Measurements from ENCODE around the gene MDK.

The MDK gene, protein sequence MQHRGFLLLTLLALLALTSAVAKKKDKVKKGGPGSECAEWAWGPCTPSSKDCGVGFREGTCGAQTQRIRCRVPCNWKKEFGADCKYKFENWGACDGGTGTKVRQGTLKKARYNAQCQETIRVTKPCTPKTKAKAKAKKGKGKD

DNA sequence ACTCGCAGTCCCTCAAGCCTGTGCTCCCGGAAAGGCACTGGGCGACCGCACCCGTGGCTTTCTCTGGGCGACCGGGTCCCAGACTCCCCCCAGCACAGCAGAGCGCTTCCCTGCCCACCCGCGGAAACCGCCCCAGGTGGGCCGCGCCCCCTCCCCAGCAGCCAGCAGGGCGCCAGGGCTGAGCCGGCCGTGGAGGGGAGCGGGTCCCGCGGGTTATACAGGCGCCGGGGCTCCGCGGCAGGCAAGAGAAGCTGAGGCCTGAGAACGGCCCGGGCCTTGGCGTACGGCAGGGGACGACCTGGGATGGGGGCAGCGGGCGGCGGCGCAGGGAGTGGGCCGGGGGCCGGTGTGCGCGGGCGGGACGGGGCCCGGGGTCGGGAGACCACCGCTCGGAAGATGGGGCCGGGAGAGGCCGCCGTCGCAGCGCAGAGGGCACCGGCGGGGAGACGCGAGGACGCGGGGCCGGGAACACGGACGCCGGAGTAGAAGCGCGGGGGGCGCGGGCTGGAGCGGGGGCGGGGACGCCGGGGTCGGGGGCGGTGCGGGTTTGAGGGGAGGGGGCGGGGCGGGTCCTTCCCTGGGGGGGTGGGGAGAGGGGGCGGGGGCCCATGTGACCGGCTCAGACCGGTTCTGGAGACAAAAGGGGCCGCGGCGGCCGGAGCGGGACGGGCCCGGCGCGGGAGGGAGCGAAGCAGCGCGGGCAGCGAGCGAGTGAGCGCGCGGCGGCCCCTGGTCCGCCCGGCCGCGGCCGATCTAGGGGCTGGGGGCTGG is at the start of gene MDK:
TSS of gene MDK (plus strand) at position 622 of the 771 bp plus-strand sequence. CDS start 389 bp downstream, outside the sequence.
- DNase-seq (ENCODE audit: low spot score), result peak; percentile 52

DNA sequence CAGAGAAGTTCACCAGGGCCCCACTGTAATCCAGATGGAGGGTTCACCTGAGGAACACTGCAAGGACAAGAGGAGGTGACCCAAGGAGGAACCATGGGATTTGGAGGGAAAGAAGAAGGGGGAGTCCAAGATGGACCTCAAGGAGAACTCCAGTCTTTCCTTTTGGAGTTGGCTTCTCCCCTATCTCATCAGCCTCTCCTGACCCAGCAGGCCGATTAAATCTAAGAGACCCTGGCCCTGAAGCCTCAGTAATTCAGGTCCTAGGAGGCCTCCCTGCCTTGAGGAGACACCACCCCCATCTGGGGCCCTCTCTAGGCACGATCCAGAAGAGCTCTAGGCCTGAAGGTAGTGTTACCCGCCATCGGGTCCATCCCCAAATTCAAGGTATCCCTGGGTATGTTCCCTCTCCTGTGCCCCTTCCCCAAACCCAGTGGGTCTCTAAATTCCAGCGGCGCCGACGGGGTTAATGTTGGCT is 49.3 kb upstream of the MDK start:
- no peak for DNase-seq (ENCODE audit: low spot score)

DNA sequence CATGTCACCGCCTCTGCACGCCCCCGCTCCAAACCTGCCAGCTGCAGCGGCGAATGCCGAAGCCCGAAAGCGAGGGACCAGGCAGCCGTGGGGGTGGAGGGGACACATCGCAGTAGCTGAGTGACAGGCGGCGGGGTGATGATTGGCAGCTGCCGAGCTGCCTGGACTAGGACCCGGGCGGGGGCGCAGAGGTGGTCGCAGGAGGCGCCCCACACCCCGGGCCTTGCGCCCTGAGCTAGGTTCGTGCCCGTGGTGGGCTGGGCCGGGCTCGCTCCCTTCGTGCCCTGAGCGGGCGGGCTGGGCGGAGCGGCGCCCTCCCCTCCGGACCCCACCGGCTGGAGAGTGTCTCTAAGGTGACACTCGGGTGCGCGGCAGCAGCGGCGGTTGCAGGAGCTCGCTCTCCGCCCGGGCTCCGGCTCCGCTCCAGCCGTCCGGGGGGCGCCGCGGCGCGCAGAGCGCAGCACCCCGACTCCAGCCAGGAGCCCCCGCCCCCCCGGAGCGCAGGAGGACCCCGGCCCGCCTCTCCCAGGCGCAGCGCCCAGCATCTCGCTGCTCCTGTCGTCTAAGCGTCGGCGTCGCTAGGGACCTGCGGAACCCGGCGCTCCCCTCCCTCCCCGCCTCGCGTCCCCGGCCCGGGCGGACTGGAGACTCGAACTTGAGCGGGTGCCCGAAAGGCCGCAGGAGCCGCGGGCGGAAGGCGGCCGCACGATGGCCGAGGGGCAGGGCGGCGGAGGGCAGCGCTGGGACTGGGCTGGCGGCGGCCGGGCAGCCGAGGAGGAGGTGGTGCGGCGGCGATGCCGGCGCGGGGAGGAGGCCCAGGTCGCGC is 48.7 kb upstream of the MDK start:
- DNase-seq (ENCODE audit: low spot score), result peak; percentile 39

DNA sequence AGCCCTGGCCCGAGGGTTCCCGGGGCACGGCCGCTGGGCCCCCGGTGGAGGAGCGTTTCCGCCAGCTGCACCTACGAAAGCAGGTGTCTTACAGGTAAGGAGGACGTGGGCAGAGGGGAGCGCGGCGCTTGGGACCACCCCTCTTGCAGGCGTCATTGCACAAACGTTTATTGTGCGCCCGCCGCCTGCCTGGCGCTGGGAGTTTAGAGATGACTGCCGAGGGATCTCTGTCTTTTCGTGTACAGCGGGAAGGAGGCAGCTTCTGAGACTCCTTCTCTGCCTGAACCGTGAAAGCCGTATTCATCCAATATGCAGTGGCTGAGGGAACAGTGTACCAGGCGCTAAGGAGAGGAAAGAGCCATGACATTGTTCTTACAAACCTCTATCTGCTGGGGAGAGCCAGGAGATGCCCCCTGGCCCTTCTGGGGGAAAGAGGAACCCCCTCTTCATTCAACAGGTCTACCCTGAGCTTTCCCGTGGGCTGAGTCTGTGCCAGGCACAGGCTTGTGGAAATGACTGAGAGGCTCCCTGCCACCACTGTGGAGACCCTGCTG is 48.0 kb upstream of the MDK start:
- no peak for DNase-seq (ENCODE audit: low spot score)

DNA sequence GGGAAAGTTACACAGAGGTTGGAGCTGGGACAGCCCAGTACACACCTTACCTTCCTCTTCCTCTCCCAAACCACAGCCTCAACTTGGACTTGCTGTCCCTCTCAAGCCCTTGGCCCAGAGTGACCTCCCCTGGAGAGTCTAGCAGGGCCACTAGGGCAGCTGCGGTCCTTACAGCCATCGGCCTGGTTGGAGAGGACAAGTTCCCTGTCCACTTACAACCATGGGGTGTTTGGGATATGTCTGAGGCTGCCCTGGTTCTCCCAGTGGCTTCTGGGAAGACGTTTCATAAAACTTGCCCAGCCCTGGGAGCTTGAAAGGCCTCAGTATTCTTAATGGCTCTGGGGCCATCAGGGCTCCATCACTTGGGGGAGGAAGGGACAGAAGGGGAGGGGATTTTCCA is 47.3 kb upstream of the MDK start:
- no peak for DNase-seq (ENCODE audit: low spot score)

DNA sequence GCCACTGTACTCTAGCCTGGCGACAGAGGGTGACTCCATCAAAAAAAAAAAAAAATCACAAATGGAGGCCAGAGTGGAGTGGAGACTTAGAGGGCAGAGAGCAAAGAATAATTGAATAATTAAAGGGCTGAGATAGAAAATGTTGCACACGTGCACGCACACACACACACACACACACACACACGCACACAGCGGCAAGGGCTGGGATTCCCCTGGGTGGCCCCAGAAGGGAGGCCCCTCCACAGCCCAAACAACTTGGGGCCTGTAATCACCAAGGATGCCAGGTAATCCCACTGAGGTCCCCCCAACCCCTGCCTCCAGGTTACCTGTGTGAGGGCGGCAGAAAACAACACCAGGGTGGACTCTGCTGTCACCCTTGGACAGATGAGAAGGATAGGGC is 46.2 kb upstream of the MDK start:
- DNase-seq (ENCODE audit: low spot score), result no peak

DNA sequence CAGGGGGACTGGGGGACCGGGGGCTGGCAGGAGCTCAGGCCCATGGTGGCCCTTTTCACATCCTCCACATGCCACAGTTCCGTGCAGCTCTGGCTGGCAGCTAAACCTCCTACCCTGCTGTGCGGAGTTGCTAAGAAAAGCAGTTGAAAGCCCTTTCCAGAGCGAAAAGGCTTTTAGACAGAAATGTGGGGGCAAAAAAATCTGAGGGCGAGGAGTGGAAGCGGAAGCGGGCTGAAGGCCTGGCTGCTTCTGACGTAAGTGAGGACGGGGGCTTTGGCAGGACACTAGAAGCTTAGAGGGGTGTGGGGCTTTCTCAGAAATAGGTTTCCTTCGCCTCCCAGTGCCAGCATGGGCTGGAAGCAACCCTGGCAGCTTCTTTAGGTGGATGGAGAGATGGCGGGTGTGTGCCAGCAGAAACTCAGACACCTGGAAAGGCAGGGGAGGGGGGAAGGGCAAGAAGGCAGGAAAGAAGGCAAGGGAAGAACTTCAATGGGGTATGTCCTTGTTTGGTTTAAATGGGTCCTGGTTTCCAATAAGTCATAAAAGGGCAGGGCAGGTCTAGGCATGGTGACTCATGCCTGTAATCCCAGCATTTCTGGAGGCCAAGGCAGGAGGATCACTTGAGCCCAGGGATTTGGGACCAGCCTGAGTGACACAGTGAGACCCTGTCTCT is 45.4 kb upstream of the MDK start:
- no peak for DNase-seq (ENCODE audit: low spot score)

DNA sequence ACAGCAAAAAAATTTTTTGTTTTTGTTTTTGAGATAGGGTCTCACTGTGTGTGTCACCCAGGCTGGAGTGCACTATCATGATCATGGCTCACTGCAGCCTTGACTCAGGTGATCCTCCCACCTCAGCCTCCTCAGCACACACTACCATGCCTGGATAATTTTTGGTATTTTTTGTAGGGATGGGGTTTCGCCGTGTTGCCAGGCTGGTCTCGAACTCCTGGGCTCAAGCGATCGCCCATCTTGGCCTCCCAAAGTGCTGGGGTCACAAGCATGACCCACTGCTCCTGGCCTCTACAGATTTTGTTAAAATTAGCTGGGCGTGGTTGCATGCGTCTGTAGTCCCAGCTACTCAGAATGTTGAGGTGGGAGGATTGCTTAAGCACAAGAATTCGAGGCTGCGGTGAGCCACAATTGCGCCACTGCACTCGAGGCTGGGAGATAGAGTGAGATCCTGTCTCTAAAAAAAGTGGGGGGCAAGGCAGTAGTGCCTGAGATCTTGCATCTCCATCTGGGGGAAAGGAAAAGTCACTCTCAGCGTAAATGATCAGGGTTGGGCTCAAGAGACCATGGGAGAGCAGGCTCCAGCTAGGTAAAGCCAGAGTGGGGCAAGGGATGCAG is 44.8 kb upstream of the MDK start:
- DNase-seq (ENCODE audit: low spot score), result no peak

DNA sequence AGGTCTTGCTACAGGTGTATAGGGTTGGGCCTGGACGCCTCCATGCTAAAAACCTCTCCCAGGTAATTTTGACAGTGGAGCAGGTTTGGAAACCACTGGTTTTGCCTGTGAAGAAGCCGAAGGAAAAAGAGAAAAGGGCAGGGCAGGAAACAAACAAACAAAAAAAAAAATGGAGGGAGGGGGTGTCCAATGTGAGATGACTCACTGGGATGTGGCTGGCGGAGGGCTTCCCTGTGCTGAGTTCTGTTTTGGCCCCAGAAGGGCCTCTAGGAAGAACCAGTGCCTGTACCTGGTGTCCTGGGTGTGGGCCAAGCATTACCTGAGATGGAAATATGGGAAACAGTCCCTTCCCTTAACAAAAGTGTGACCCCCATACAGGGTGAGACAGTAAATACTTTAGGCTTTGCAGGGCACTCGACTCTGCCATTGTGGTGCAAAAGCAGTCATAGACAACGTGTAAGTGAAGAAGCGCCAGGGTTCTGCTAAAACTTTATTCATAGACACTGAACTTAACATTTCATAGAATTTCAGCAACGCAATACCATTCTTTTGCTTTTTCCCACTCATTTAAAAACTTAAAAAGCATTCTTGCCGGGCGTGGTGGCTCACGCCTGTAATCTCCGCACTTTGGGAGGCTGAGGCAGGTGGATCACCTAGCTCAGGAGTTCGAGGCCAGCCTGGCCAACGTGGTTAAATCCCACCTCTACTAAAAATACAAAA is 43.7 kb upstream of the MDK start:
- DNase-seq (ENCODE audit: low spot score), result no peak

DNA sequence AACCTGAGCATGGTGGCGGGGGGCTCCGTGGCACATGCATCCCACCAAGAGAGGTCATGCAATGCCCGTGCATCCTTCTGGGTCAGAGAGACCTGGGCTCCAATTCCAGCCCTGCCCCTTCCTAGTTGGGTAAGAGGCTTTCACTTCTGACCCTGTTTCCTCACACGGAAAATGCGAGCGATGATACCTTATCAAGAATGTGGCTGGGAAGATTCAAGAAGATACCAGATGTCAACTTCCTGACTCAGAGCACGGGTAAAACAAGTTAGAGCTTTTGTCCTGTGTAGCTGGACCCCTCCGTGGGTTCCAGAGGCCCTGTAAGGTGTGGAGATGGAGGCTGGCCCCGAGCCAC is 42.9 kb upstream of the MDK start:
- no peak for DNase-seq (ENCODE audit: low spot score)

DNA sequence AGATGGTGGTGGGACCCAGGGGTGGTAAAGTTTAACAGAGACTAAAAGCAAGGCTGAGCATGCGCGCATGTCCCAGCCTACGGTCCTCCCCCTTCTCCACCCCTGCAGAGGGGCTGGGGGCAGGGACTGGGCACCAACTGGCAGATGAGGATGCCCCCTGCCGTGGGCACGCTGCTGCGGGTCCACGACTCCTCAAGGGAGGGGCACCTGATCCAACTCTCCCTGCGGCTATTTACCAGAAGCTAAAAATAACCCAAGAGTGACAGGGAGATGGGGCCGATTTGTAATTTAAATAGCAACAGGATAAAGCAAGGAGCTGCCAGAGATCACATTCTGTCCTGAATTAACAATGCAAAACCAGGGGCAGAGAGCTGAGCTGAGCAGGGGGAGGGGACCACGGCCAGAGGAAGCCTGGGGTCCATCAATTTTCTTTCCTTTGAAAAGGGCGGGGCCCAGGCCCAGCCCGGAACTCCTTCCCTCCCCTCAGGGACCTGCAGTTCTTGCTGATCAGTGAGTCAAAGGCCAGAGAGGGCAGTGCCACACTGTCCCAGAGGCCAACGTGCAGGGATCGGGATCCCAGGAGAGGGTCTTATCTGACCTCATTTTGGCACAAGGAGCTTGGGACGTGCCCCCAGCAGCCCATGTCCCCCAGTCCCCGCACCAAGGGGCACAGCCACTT is 42.3 kb upstream of the MDK start:
- peak; percentile 58 for DNase-seq (ENCODE audit: low spot score)

DNA sequence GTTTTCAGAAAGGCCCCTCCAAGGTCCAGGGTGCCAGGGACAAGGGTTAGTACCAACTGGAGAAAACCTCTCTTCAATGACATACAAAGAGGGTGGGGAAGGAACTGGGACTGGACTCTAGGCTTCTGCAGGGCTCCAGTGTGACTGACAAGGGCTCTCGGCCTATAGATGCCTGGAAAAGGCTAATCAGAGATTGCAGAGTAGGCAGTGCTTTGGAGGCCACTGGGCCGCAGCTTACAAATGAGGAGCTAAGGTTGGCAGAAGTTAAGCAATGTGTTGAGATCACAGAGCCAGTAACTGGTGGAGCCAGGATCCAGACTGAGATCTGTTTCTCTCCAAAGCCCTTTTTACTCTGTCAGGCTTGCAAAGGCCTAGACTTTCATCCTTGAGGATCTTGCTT is 41.7 kb upstream of the MDK start:
- DNase-seq (ENCODE audit: low spot score), result no peak

DNA sequence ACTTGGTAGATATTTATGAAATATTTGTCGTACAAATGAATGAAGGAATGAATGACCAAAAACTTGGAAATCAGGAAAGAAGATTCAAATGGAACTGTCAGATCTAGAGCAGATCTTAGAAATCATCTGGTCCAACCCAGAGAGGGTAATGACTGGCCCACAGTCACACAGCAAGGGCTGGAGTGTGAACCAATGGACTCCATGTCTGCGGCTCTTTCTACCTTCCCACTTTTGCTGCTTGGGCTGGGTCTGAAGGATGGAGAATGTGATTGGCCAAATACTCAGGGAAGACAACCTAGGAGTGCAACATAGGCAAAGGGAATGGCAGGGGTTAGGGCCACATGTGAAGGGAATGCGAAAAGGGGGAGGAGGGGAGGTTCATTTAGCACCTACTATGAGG is 40.0 kb upstream of the MDK start:
- no peak for DNase-seq (ENCODE audit: low spot score)

DNA sequence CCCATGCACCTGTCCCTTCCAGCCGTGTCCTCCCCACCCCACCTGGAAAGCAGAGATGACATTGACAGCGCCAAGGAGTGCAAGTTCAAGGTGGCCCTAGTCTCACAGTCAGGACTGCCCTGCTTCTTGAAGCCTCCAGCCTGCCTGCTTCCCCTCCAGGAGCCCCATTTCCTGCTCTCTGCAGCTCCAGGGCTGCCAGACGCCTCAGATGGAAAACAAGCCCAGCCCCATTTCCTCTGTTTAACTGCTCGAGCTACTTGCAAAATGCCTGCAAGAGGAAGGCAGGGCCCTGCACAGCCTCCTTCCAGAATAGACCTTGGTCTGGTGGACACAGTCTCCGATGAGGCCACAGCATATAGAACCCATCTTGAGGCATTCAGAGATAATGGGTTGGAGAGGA is 39.2 kb upstream of the MDK start:
- DNase-seq (ENCODE audit: low spot score), result no peak

DNA sequence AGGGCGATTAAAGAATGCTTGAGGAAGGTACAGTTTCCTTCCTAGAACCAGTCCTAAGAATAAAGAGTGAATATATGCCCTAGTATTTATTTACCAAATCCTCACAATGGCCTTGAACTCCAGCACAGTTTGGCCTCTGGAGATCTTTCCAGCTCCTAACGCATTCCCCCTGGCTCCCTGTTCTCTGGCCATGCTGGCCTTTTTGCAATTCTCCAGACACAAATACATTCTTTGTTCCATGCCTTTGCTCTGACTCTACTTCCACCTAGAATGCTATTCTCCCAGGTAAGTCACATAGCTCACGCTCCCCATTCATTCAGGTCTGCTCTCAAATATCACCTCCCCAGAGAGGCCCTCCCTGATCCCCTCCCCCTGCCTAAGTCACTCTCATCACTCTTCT is 37.9 kb upstream of the MDK start:
- DNase-seq (ENCODE audit: low spot score), result no peak

DNA sequence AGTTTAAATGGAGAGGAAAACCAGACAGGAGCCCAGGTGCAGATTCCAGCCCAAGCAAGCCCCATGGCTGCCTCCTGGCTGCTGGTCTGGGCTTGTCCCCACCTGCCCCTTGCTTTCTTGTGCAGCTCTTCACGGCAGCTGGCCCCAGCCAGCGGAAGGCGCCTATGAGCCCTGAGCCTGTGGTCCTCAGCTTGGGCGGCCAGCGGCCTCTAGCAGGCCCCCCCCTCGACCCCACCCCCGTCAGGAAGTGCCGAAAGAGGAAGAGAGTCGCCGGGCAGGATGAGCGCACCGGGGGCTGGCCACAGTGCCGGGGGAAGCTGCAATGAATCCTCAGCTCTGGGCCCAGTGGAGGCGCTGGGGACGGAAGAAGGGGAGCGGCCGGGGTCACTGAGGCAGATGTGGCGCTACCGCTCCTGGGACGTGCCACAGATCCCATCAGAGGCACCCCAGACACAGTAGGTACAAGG is 36.3 kb upstream of the MDK start:
- DNase-seq (ENCODE audit: low spot score), result no peak

DNA sequence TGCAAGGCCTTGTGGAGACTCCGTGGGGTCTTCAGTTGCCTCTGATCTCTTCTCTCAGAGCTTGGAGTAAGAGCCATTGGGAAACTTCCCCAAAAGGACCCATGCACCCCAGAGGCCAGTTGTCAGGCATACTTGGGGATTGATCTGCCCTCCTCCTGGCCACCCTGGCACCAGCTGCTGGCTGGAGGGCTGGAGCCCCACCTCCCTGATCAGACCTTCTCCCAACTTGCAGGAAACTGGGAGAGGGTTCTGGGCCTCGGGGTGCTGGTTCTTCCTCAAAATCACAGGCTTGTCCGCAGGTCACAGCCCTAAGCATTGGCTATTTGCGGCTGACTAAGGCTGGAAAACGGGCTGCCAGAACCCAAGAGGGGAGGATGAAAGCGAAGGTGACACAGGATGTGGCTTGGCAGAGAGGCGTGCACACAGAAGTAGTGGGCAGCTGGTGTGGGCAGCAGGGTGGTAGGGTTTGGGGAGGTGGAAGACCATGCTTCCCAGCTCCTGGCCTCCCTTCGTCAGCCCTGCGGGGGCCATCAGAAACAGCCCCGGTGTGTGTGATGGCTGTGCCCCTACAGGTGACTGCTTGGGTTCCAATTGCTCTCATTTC is 35.5 kb upstream of the MDK start:
- no peak for DNase-seq (ENCODE audit: low spot score)

DNA sequence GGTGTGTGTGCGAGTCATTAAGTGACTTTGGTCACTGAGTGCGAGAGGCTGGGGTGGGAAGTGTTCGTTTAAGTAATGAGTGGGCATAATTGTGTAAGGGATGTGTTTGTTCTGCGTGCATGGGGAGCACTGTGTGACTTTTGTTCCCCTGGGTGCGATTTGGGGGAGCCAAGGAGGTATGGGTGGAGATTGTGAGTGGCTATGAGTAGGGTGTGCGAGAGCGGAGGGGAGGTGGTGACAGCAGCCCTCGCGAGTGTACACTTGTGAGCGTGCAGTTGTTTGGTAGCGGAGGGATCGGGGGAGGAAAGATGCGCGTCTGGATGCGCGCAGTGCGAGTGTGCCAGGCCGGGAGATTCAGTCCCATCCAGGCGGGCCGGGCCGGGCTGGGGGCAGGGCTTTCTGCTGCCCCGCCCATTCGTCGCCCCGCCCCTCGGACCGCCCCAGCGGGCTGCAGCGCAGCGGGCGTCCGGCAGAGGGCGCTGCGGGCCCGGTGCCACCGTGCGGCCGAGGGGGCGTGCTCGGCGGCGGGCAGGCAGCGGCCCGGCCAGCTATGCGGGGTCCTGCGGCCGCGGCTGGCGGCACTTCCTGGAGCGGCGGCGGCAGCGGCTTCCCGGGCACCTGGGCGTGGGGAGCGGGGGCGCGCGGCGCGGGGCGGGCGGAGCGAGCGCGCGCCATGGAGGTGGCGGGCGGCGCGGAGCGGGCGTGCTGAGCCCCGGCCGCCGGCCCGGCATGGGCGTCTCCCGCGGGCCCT is 34.4 kb upstream of the MDK start, which contains the start of gene DGKZ:
TSS of gene DGKZ (plus strand) at position 578 of the 751 bp plus-strand sequence. CDS start 197 bp downstream, outside the sequence.
- peak; percentile 88 for DNase-seq (ENCODE audit: low spot score)
